GM21717 (cell line): ENCODE measurements around the gene KRTAP9-3.
"Not testable (repeated sequence)": the region's sequence is repeated elsewhere in the genome, so short reads cannot be mapped to it uniquely, and the experiment has no call there.

Experiments used
- ATAC-seq: cut with Tn5 transposase; IDR thresholded peaks from one replicate; pipeline ENCODE4 v1.9.1; 2021; ENCODE audit warnings: mild to moderate bottlenecking, moderate library complexity; ENCODE audit not compliant: unreplicated experiment

Gene KRTAP9-3

GRCh38 chr17:41232399-41233105 is at the start of gene KRTAP9-3:
TSS of gene KRTAP9-3 (plus strand) at chr17:41232449. CDS start at chr17:41232502, 53 bp downstream.
- not testable (repeated sequence) for ATAC-seq

DNA sequence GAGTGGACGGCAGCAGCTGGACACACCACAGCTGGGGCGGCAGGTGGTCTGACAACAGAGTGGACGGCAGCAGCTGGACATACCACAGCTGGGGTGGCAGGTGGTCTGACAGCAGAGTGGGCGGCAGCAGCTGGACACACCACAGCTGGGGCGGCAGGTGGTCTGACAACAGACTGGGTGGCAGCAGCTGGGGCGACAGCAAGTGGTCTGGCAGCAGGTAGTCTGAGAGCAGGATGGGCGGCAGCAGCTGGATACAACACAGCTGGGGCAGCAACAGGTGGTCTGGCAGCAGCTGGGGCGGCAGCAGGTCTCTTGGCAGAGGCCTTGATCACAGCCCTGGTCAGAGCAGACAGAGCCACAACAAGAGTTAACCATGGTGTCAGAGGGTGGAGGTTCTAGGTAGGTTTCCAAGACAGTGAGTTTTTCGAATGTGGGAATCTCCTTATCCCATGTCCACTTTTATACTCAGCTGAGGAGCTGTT is 47.7 kb upstream of the KRTAP9-3 start, which contains the start of gene KRTAP4-1:
Gene KRTAP4-1, minus strand, starts transcription at position 432 of the 482 bp plus-strand sequence. Its CDS starts 57 bp downstream, at position 375.
- no peak for ATAC-seq

GRCh38 chr17:41185001-41185400 is 47.2 kb upstream of the KRTAP9-3 start:
- ATAC-seq, result no peak

- ATAC-seq, result no peak
Observed at GRCh38 chr17:41186872-41187271, 45.4 kb upstream of the KRTAP9-3 start.

DNA sequence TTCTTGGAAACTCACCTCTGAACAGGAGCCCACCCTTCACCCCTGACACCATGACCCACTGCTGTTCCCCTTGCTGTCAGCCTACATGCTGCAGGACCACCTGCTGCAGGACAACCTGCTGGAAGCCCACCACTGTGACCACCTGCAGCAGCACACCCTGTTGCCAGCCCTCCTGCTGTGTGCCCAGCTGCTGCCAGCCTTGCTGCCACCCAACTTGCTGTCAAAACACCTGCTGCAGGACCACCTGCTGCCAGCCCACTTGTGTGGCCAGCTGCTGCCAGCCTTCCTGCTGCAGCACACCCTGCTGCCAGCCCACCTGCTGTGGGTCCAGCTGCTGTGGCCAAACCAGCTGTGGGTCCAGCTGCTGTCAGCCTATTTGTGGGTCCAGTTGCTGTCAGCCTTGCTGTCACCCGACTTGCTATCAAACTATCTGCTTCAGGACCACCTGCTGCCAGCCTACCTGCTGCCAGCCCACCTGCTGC is 42.4 kb upstream of the KRTAP9-3 start, which contains the start of gene KRTAP9-1:
Gene KRTAP9-1, plus strand, starts transcription at position 51 of the 482 bp plus-strand sequence. Its CDS starts 0 bp downstream, at position 51.
- not testable (repeated sequence) for ATAC-seq

DNA sequence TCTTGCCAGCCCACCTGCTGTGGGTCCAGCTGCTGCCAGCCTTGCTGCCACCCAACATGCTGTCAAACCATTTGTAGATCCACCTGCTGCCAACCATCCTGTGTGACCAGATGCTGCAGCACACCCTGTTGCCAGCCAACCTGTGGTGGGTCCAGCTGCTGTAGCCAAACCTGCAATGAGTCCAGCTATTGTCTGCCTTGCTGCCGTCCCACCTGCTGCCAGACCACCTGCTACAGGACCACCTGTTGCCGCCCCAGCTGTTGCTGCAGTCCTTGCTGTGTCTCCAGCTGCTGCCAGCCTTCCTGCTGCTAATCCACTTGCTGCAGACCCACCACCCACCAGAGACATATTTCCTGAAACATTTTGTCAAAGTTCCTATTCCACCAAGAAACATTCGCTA is 41.9 kb upstream of the KRTAP9-3 start:
- no peak for ATAC-seq

GRCh38 chr17:41196068-41196467 is 36.2 kb upstream of the KRTAP9-3 start:
- ATAC-seq, result no peak

DNA sequence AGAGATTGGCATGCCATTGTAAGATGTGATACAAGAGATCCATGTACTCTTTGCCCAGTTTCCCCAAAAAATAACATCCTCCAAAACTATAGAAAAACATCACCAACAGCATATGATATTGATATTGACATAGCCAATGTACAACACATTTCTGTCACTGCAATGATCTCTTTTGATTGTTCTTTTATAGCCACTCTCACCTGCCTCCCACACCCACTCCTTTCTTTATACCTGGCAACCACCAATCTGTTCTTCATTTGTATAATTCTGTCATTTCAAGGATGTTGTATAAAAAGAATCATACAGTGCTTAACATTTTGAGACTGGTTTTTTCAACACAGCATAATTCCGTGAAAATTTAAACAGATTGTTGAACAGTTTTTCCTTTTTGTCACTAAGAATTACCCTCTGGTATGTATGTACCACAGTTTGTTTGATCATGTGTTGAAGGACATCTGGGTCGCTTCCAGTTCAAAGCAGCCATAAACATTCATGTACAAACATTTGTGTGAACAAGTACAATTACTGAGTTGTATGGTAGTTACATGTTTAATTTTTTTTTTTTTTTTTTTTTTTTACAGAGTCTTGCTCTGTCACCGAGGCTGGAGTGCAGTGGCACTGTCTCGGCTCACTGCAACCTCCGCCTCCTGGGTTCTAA is 32.7 kb upstream of the KRTAP9-3 start:
- ATAC-seq, result no peak

DNA sequence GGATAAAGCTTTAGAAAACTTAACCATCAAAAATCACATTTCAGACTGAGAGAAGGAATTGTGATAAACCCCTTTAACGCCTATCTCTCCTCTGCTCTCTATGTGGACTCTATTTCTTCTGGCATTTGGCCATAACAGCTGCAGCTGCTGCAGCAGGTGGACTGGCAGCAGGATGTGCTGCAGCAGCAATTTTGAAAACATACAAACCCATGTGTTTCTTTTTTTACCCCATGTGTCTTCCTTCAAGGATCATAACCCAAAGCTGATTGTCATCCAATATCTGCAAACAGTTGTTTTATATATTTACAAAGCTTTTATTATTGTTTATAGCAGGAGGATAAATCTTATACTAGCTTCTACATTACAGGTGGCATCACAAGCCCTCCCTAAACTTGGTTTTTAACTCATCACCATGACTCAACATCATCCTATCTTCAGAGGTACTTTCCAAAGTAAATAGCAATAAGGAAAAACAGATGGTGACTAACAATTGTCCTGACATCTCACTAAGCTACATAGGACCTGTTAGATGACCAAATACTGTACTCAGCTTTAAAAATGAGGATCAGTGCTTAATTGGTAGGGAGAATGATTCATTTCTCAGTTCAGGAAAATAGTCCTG is 20.3 kb upstream of the KRTAP9-3 start:
- ATAC-seq, result no peak

DNA sequence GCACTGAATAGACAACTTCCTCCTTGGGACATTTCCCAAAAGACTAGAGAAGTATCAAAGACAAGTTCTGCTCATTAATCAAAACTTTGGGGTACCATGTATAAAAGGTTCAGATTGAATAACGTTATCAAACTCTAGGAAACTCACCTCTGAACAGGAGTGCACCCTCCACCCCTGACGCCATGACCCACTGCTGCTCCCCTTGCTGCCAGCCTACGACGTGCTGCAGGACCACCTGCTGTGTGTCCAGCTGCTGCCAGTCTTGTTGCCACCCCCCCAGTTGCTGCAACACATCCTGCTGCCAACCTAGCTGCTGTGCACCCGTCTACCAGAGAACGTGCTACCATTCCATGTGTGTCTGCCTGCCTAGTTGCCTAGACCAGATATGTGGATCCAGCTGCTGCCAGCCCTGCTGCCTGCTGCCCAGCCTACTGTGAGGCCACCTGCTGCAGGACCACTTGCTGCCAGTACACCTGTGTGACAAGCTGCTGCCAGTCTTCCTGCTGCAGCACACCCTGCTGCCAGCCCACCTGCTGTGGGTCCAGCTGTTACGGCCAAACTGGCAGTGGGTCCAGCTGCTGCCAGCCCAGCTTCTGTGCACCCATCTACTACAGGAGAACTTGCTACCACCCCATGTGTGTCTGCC is 19.6 kb upstream of the KRTAP9-3 start:
- no peak for ATAC-seq

GRCh38 chr17:41215681-41216080 is 16.6 kb upstream of the KRTAP9-3 start:
- ATAC-seq, result no peak

- no peak for ATAC-seq
Observed at GRCh38 chr17:41223821-41224220, 8.4 kb upstream of the KRTAP9-3 start.

GRCh38 chr17:41226051-41226450 is 6.2 kb upstream of the KRTAP9-3 start:
- no peak for ATAC-seq

- not testable (repeated sequence) for ATAC-seq
Observed at GRCh38 chr17:41226598-41227095, 5.6 kb upstream of the KRTAP9-3 start, which contains the start of gene KRTAP9-2. TSS of gene KRTAP9-2 (plus strand) at chr17:41226648. CDS start at chr17:41226655, 7 bp downstream.

- no peak for ATAC-seq
Observed at GRCh38 chr17:41230094-41230493, 2.2 kb upstream of the KRTAP9-3 start.

GRCh38 chr17:41231731-41232130 is 518 bp upstream of the KRTAP9-3 start:
- no peak for ATAC-seq

- not testable (repeated sequence) for ATAC-seq
Observed at GRCh38 chr17:41237116-41237515, 4.9 kb downstream of the KRTAP9-3 start.

GRCh38 chr17:41237949-41238437 is 5.7 kb downstream of the KRTAP9-3 start, which contains the start of gene KRTAP9-8:
TSS of gene KRTAP9-8 (plus strand) at chr17:41237999. CDS start at chr17:41238052, 53 bp downstream.
- not testable (repeated sequence) for ATAC-seq

DNA sequence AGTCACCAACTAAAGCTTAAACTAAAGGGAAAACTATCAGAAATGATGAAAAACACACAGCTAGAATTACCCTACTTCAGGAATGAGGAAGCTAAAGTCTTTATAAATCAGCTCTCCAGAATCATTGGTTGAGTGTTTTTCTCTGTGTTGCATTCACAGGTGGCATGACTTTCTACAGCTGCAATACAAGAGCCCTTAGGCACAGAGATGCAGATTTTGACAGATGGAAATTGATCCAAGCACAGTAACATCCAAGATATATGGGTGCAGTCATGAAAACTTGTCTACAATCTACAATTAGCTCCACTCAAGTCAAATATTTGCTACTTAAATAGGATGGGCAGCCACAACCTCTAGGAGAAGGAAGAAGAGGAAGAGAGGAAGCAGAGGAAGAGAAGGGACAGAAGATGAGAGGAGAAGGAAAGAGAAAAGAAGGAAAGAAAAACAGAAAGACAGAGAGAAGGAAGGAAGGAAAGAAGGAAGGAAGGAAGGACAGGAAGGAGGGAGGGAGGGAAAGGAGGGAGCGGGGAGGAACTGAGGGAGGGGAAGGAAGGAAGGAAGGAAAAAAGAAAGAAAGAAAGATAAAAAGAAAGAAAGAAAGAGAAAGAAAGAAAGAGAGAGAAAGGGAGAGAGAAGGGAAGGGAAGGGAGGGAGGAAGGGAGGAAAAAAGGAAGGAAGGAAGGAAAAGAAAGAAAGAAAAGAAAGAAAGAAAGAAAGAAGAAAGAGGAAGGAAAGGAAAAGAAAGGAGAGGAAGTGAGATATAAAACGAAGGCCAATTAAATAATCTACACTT is 14.9 kb downstream of the KRTAP9-3 start:
- not testable (repeated sequence) for ATAC-seq
